ENCODE data around the gene PALLD. TPM values are rescaled to one million over a fixed set of nuclear protein-coding genes. Genes with fewer than 3 reads are reported as not detected.

PALLD gene
- polyA plus RNA-seq, 1 donor from 2014 or later: 20.5 TPM

GRCh38 chr4:168642591-168642990 is 145.7 kb downstream of the PALLD start:
- Histone ChIP-seq H3K9me2 (ENCODE audit: insufficient read depth, low read length) (no peaks in the 10 kb centered on the region), H3K4me3 (ENCODE audit: low read length) (no peak overlapping the region), H4K20me1 (ENCODE audit: insufficient read depth) (no peaks in the 10 kb centered on the region), H3K4me2 (ENCODE audit: low read length) (no peak overlapping the region), H3K36me3 (ENCODE audit: insufficient read depth, low read length) (no peaks in the 10 kb centered on the region), H3K79me2 (replicated peaks; ENCODE audit: insufficient read depth, low read length) (peaks cover 6% of the 10 kb centered on the region), H3F3A (ENCODE audit: insufficient read depth, low read length, poor library complexity, severe bottlenecking) (no peaks in the 10 kb centered on the region), H3K27me3 (ENCODE audit: insufficient read depth, low read depth, low read length) (no peaks in the 10 kb centered on the region), H3K9me3 (ENCODE audit: low read length) (no peaks in the 10 kb centered on the region), H2AFZ (ENCODE audit: low read depth, low read length) (no peak overlapping the region), H3K9ac (ENCODE audit: low read length) (no peak overlapping the region), H3K27ac (ENCODE audit: low read length) (no peak overlapping the region)
- TF ChIP-seq EP300 (conservative IDR thresholded peaks at IDR 0.05; ENCODE audit: poor library complexity, severe bottlenecking): no peak
- no peak for TF ChIP-seq POLR2AphosphoS5 (IDR thresholded peaks at IDR 0.05)
- TF ChIP-seq TAF1 (IDR thresholded peaks at IDR 0.05; ENCODE audit: low read depth): no peak
- TF ChIP-seq MXI1 (conservative IDR thresholded peaks at IDR 0.05; ENCODE audit: poor library complexity, severe bottlenecking): no peak
- TF ChIP-seq EZH2 (IDR thresholded peaks at IDR 0.05; ENCODE audit: borderline replicate concordance, insufficient read depth, low read length, poor library complexity, severe bottlenecking): no peak
- TF ChIP-seq SMC3 (conservative IDR thresholded peaks at IDR 0.05; ENCODE audit: poor library complexity): no peak
- TF ChIP-seq REST (IDR thresholded peaks at IDR 0.05; ENCODE audit: borderline replicate concordance): no peak
- no peak for TF ChIP-seq RAD21 (conservative IDR thresholded peaks at IDR 0.05)
- TF ChIP-seq CTCF (IDR thresholded peaks at IDR 0.05; ENCODE audit: poor library complexity, severe bottlenecking): no peak

- no peak overlapping the region for H3K4me2 ChIP-seq (ENCODE audit: low read length)
- no peak overlapping the region for H3K9ac ChIP-seq (ENCODE audit: low read length)
- H3F3A ChIP-seq (ENCODE audit: insufficient read depth, low read length, poor library complexity, severe bottlenecking): no peaks in the 10 kb centered on the region
- H3K79me2 ChIP-seq (replicated peaks; ENCODE audit: insufficient read depth, low read length): peaks cover 6% of the 10 kb centered on the region
- no peaks in the 10 kb centered on the region for H3K9me2 ChIP-seq (ENCODE audit: insufficient read depth, low read length)
- no peaks in the 10 kb centered on the region for H3K27me3 ChIP-seq (ENCODE audit: insufficient read depth, low read depth, low read length)
- no peak overlapping the region for H3K4me3 ChIP-seq (ENCODE audit: low read length)
- H3K36me3 ChIP-seq (ENCODE audit: insufficient read depth, low read length): no peaks in the 10 kb centered on the region
- no peak overlapping the region for H2AFZ ChIP-seq (ENCODE audit: low read depth, low read length)
- H3K9me3 ChIP-seq (ENCODE audit: low read length): no peaks in the 10 kb centered on the region
- H4K20me1 ChIP-seq (ENCODE audit: insufficient read depth): no peaks in the 10 kb centered on the region
- no peak overlapping the region for H3K27ac ChIP-seq (ENCODE audit: low read length)
- TF ChIP-seq CTCF (IDR thresholded peaks at IDR 0.05; ENCODE audit: poor library complexity, severe bottlenecking) (no peak), REST (IDR thresholded peaks at IDR 0.05; ENCODE audit: borderline replicate concordance) (no peak), RAD21 (conservative IDR thresholded peaks at IDR 0.05) (no peak), EZH2 (IDR thresholded peaks at IDR 0.05; ENCODE audit: borderline replicate concordance, insufficient read depth, low read length, poor library complexity, severe bottlenecking) (no peak), POLR2AphosphoS5 (IDR thresholded peaks at IDR 0.05) (no peak), TAF1 (IDR thresholded peaks at IDR 0.05; ENCODE audit: low read depth) (no peak), MXI1 (conservative IDR thresholded peaks at IDR 0.05; ENCODE audit: poor library complexity, severe bottlenecking) (no peak), SMC3 (conservative IDR thresholded peaks at IDR 0.05; ENCODE audit: poor library complexity) (no peak)
Measured at GRCh38 chr4:168643111-168643795, 146.4 kb downstream of the PALLD start.
